BLaER1 treated with 17β-estradiol and CSF1 and Interleukin-3, amounts not matched to agents 10 nM and 100 nM (cell line): ENCODE data around the gene TMEM200B.

ENCODE experiments used
- H3K27ac ChIP-seq, 11 experiments: shearing (Covaris generic); formaldehyde crosslinking; 2 replicates each; pipeline ENCODE4 v1.8.1; 2022
- H3K27me3 ChIP-seq, 11 experiments: shearing (Covaris generic); formaldehyde crosslinking; 2 replicates each; pipeline ENCODE4 v1.8.1; 2022
- H3K36me3 ChIP-seq, 11 experiments: shearing (Covaris generic); formaldehyde crosslinking; 2 replicates each; pipeline ENCODE4 v1.8.1; 2022
- H3K4me1 ChIP-seq, 10 experiments: shearing (Covaris generic); formaldehyde crosslinking; 2 replicates each; pipeline ENCODE4 v1.8.1; 2022
- H3K4me2 ChIP-seq, 11 experiments: shearing (Covaris generic); formaldehyde crosslinking; 2 replicates each; pipeline ENCODE4 v1.8.1; 2022
- H3K4me3 ChIP-seq, 10 experiments: shearing (Covaris generic); formaldehyde crosslinking; 2 replicates each; pipeline ENCODE4 v1.8.1; 2022
- H3K9ac ChIP-seq, 11 experiments: shearing (Covaris generic); formaldehyde crosslinking; 2 replicates each; pipeline ENCODE4 v1.8.1; 2022
- H3K9me3 ChIP-seq, 11 experiments: shearing (Covaris generic); formaldehyde crosslinking; replicated peaks in 1 of 11; 2 replicates each; pipeline ENCODE4 v1.8.1; 2022
- H4K20me1 ChIP-seq, 11 experiments: shearing (Covaris generic); formaldehyde crosslinking; 2 replicates each; pipeline ENCODE4 v1.8.1; 2022
- Cebpa-rat ChIP-seq, 11 experiments: shearing (Covaris generic); IDR thresholded peaks; 2 replicates each; pipeline ENCODE4 v1.8.1; 2022

The TMEM200B gene

GRCh38 chr1:29123887-29124365 is at the start of gene TMEM200B:
TSS of gene TMEM200B (minus strand) at chr1:29123903. CDS start at chr1:29121828, 2,075 bp downstream.
- peaks cover 2 to 6% (median 3%) of the 10 kb centered on the region in 11 experiments; a peak in 14 of 22 replicates for H3K36me3 ChIP-seq
- H3K4me2 ChIP-seq: peak within 1 kb of the TSS; percentile 75 to 98 (median 96)
- H4K20me1 ChIP-seq: peaks cover 0 to 60% (median 45%) of the 10 kb centered on the region in 11 experiments; a peak in 19 of 22 replicates
- H3K27ac ChIP-seq: no peak within 1 kb of the TSS
- peak within 1 kb of the TSS; percentile 24 to 74 (median 67); a peak in 20 of 22 replicates for H3K9ac ChIP-seq
- peaks cover 67 to 95% (median 88%) of the 10 kb centered on the region in 11 experiments for H3K27me3 ChIP-seq
- no peak for TF ChIP-seq Cebpa-rat (IDR thresholded peaks at IDR 0.05)
- peak within 1 kb of the TSS; percentile 52 to 79 (median 68) for H3K4me3 ChIP-seq
- no peaks in the 10 kb centered on the region for H3K9me3 ChIP-seq
- H3K4me1 ChIP-seq: peaks cover 17 to 31% (median 27%) of the 10 kb centered on the region in 10 experiments; a peak in 19 of 20 replicates

- H4K20me1 ChIP-seq: peaks cover 99 to 100% (median 100%) of the 10 kb centered on the region in 11 experiments
- no peak for TF ChIP-seq Cebpa-rat (IDR thresholded peaks at IDR 0.05)
Measured at GRCh38 chr1:29172415-29172939, 48.8 kb upstream of the TMEM200B start.

GRCh38 chr1:29171521-29171920 is 47.8 kb upstream of the TMEM200B start:
- H3K4me3 ChIP-seq: no peak overlapping the region; a peak in 1 of 20 replicates
- peaks cover 99 to 100% (median 100%) of the 10 kb centered on the region in 11 experiments for H4K20me1 ChIP-seq
- H3K27ac ChIP-seq: peak overlapping the region in 4 of 11 experiments; percentile 2 to 43 (median 16); a peak in 3 of 22 replicates
- H3K36me3 ChIP-seq: peaks cover 28 to 88% (median 70%) of the 10 kb centered on the region in 11 experiments
- TF ChIP-seq Cebpa-rat (IDR thresholded peaks at IDR 0.05): no peak
- H3K9ac ChIP-seq: peak overlapping the region in 5 of 11 experiments; percentile 1 to 42 (median 11); a peak in 4 of 22 replicates
- no peaks in the 10 kb centered on the region for H3K9me3 ChIP-seq
- H3K4me1 ChIP-seq: peaks cover 48 to 78% (median 63%) of the 10 kb centered on the region in 10 experiments
- H3K4me2 ChIP-seq: peak overlapping the region; percentile 53 to 90 (median 71)
- no peaks in the 10 kb centered on the region for H3K27me3 ChIP-seq

More at GRCh38 chr1:29172415-29172939, 48.8 kb upstream of the TMEM200B start:
- no peak overlapping the region for H3K4me3 ChIP-seq
- H3K27ac ChIP-seq: no peak overlapping the region
- no peak overlapping the region; a peak in 2 of 22 replicates for H3K9ac ChIP-seq
- peaks cover 53 to 80% (median 63%) of the 10 kb centered on the region in 10 experiments for H3K4me1 ChIP-seq
- H3K36me3 ChIP-seq: peaks cover 20 to 88% (median 67%) of the 10 kb centered on the region in 11 experiments
- no peaks in the 10 kb centered on the region for H3K27me3 ChIP-seq
- H3K9me3 ChIP-seq: no peaks in the 10 kb centered on the region
- H3K4me2 ChIP-seq: peak overlapping the region; percentile 46 to 90 (median 71)

- no peak overlapping the region; a peak in 1 of 20 replicates for H3K4me3 ChIP-seq
- H3K27me3 ChIP-seq: no peaks in the 10 kb centered on the region
- peak overlapping the region in 9 of 11 experiments; percentile 13 to 43 (median 36); a peak in 14 of 22 replicates for H3K27ac ChIP-seq
- H3K36me3 ChIP-seq: peaks cover 32 to 88% (median 73%) of the 10 kb centered on the region in 11 experiments
- H3K9ac ChIP-seq: peak overlapping the region; percentile 1 to 47 (median 28); a peak in 16 of 22 replicates
- H3K4me2 ChIP-seq: peak overlapping the region; percentile 53 to 90 (median 71)
- H3K9me3 ChIP-seq: no peaks in the 10 kb centered on the region
- no peak for TF ChIP-seq Cebpa-rat (IDR thresholded peaks at IDR 0.05)
- H3K4me1 ChIP-seq: peaks cover 46 to 76% (median 66%) of the 10 kb centered on the region in 10 experiments
- peaks cover 99 to 100% (median 100%) of the 10 kb centered on the region in 11 experiments for H4K20me1 ChIP-seq
Measured at GRCh38 chr1:29171089-29171488, 47.4 kb upstream of the TMEM200B start.

- Histone ChIP-seq H4K20me1 (peaks cover 100% of the 10 kb centered on the region in 11 experiments), H3K9me3 (no peaks in the 10 kb centered on the region), H3K27ac (peak overlapping the region in 2 of 11 experiments; percentile 30 to 39; a peak in 2 of 22 replicates), H3K4me2 (peak overlapping the region; percentile 53 to 90 (median 71)), H3K4me1 (peaks cover 46 to 76% (median 70%) of the 10 kb centered on the region in 10 experiments), H3K9ac (peak overlapping the region in 3 of 11 experiments; percentile 11 to 42 (median 42); a peak in 3 of 22 replicates), H3K27me3 (no peaks in the 10 kb centered on the region), H3K36me3 (peaks cover 44 to 88% (median 81%) of the 10 kb centered on the region in 11 experiments), H3K4me3 (0 out of 20 replicates have a peak overlapping the region, but pooled peaks of 1 of the 10 experiments have one; percentile 8)
- TF ChIP-seq Cebpa-rat (IDR thresholded peaks at IDR 0.05): no peak
Measured at GRCh38 chr1:29169976-29170375, 46.3 kb upstream of the TMEM200B start.

GRCh38 chr1:29167904-29168303 is 44.2 kb upstream of the TMEM200B start:
- no peak for TF ChIP-seq Cebpa-rat (IDR thresholded peaks at IDR 0.05)
- Histone ChIP-seq H4K20me1 (peaks cover 100% of the 10 kb centered on the region in 11 experiments), H3K4me3 (no peak overlapping the region), H3K9me3 (no peaks in the 10 kb centered on the region), H3K4me2 (peak overlapping the region in 7 of 11 experiments; percentile 20 to 73 (median 59); a peak in 12 of 22 replicates), H3K4me1 (peaks cover 48 to 73% (median 65%) of the 10 kb centered on the region in 10 experiments), H3K9ac (no peak overlapping the region), H3K27ac (no peak overlapping the region), H3K27me3 (no peaks in the 10 kb centered on the region), H3K36me3 (peaks cover 59 to 88% (median 83%) of the 10 kb centered on the region in 11 experiments)

GRCh38 chr1:29166291-29166878 is 42.7 kb upstream of the TMEM200B start:
- H4K20me1 ChIP-seq: peaks cover 100% of the 10 kb centered on the region in 11 experiments
- peaks cover 69 to 94% (median 90%) of the 10 kb centered on the region in 11 experiments for H3K36me3 ChIP-seq
- H3K9ac ChIP-seq: peak overlapping the region in 4 of 11 experiments; percentile 7 to 41 (median 26); a peak in 4 of 22 replicates
- no peaks in the 10 kb centered on the region for H3K9me3 ChIP-seq
- H3K27me3 ChIP-seq: no peaks in the 10 kb centered on the region
- peak overlapping the region in 8 of 11 experiments; percentile 10 to 73 (median 58); a peak in 14 of 22 replicates for H3K4me2 ChIP-seq
- peaks cover 50 to 71% (median 57%) of the 10 kb centered on the region in 10 experiments for H3K4me1 ChIP-seq
- peak overlapping the region in 2 of 11 experiments; percentile 13 to 19; a peak in 4 of 22 replicates for H3K27ac ChIP-seq
- no peak overlapping the region for H3K4me3 ChIP-seq
- TF ChIP-seq Cebpa-rat (IDR thresholded peaks at IDR 0.05): no peak

GRCh38 chr1:29164588-29164987 is 40.9 kb upstream of the TMEM200B start:
- no peak overlapping the region for H3K9ac ChIP-seq
- no peak overlapping the region for H3K4me3 ChIP-seq
- H3K9me3 ChIP-seq: no peaks in the 10 kb centered on the region
- H3K4me2 ChIP-seq: no peak overlapping the region
- H3K36me3 ChIP-seq: peaks cover 74 to 100% (median 98%) of the 10 kb centered on the region in 11 experiments
- H4K20me1 ChIP-seq: peaks cover 98 to 100% (median 100%) of the 10 kb centered on the region in 11 experiments
- TF ChIP-seq Cebpa-rat (IDR thresholded peaks at IDR 0.05): no peak
- H3K4me1 ChIP-seq: peaks cover 33 to 54% (median 45%) of the 10 kb centered on the region in 10 experiments
- H3K27ac ChIP-seq: no peak overlapping the region
- H3K27me3 ChIP-seq: no peaks in the 10 kb centered on the region
